Measurements from ENCODE around the gene KCNC1. TPM values are rescaled to one million over a fixed set of nuclear protein-coding genes. Genes with fewer than 3 reads are reported as not detected.

The KCNC1 gene
- total RNA-seq, 1 donor from 2014 or later, result not detected

DNA sequence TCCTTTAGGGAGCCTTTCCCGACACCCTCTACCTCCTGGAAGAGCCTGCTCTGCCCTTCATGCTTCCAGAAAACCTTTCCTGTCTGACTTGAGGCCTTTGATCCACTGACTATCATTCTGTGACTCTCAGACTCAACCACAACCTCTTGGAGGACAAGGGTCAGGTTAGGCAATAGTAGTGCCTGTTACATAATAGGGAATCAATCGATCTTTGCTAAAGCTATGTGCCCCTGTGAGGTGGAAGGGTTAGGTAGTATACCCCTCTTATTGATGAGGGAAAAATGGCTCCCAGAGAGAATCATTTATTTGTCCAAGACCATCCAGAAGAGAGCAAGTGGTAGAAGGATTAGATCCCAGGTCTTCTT is 16.2 kb downstream of the KCNC1 start:
- DNase-seq (ENCODE audit: low read depth), result no peak
- no peaks in the 10 kb centered on the region for H3K36me3 ChIP-seq (ENCODE audit: control insufficient read depth, insufficient read depth, low read length)
- TF ChIP-seq CTCF (IDR thresholded peaks at IDR 0.05; ENCODE audit: insufficient read depth, low read length, poor library complexity, severe bottlenecking), result no peak
- H3K27me3 ChIP-seq (ENCODE audit: control insufficient read depth, insufficient read depth, low read length), result peaks cover 7% of the 10 kb centered on the region
- no peak overlapping the region for H3K4me3 ChIP-seq (ENCODE audit: low read depth, low read length)

- TF ChIP-seq CTCF (IDR thresholded peaks at IDR 0.05; ENCODE audit: insufficient read depth, low read length, poor library complexity, severe bottlenecking), result no peak
- Histone ChIP-seq H3K4me3 (ENCODE audit: low read depth, low read length) (no peak overlapping the region), H3K36me3 (ENCODE audit: control insufficient read depth, insufficient read depth, low read length) (no peaks in the 10 kb centered on the region), H3K27me3 (ENCODE audit: control insufficient read depth, insufficient read depth, low read length) (peaks cover 4% of the 10 kb centered on the region)
- no peak for DNase-seq (ENCODE audit: low read depth)
These were observed 17.0 kb downstream of the KCNC1 start for GRCh38 chr11:17751558-17751957.

DNA sequence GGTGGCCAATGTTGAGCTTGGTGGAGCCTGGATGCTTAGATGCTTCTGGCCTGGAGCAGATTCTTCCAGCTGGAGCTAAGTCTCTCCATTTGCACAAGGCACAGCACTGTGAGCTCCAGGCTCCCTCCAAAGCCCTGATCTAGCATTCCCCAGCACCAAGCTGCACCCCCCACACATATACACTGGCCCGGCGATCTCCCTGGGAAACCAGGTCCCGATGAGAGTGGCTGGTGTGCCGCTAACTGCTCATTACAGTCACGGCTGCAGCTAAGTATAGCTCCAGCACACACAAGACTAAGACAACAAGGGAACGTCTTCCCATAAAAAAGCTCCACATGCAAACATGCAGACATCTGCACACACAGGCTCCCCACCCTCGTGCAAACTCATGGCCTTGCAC is 17.6 kb downstream of the KCNC1 start:
- Histone ChIP-seq H3K27me3 (ENCODE audit: control insufficient read depth, insufficient read depth, low read length) (peaks cover 4% of the 10 kb centered on the region), H3K36me3 (ENCODE audit: control insufficient read depth, insufficient read depth, low read length) (no peaks in the 10 kb centered on the region), H3K4me3 (ENCODE audit: low read depth, low read length) (no peak overlapping the region)
- no peak for TF ChIP-seq CTCF (IDR thresholded peaks at IDR 0.05; ENCODE audit: insufficient read depth, low read length, poor library complexity, severe bottlenecking)
- DNase-seq (ENCODE audit: low read depth), result no peak

GRCh38 chr11:17753153-17753552 is 18.6 kb downstream of the KCNC1 start:
- no peak for DNase-seq (ENCODE audit: low read depth)
- H3K27me3 ChIP-seq (ENCODE audit: control insufficient read depth, insufficient read depth, low read length), result no peaks in the 10 kb centered on the region

DNA sequence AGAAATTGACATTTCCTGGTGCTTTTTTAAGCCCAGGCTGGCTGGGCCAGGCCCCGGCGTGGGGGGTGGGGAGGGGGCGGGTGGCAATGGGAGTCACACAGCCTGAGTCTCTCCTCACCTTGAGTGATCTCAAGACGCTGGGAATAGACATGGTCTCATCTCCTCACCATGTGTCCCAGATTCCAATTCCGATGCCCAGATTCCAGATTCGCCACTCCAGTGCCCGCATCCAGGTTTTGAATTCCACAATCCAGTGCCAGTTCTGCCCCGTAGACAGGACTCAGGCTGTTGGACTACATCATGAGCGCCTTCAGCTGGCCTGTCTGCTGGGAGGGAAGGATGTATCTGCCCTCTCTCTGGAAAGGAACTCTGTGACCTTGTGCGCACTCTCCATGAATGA is 19.1 kb downstream of the KCNC1 start:
- H3K27me3 ChIP-seq (ENCODE audit: control insufficient read depth, insufficient read depth, low read length), result no peaks in the 10 kb centered on the region
- TF ChIP-seq CTCF (IDR thresholded peaks at IDR 0.05; ENCODE audit: insufficient read depth, low read length, poor library complexity, severe bottlenecking), result no peak
- H3K36me3 ChIP-seq (ENCODE audit: control insufficient read depth, insufficient read depth, low read length), result no peaks in the 10 kb centered on the region
- no peak for DNase-seq (ENCODE audit: low read depth)
- H3K4me3 ChIP-seq (ENCODE audit: low read depth, low read length), result no peak overlapping the region

More at GRCh38 chr11:17753153-17753552, 18.6 kb downstream of the KCNC1 start:
- TF ChIP-seq CTCF (IDR thresholded peaks at IDR 0.05; ENCODE audit: insufficient read depth, low read length, poor library complexity, severe bottlenecking), result no peak
- Histone ChIP-seq H3K4me3 (ENCODE audit: low read depth, low read length) (no peak overlapping the region), H3K36me3 (ENCODE audit: control insufficient read depth, insufficient read depth, low read length) (no peaks in the 10 kb centered on the region)

DNA sequence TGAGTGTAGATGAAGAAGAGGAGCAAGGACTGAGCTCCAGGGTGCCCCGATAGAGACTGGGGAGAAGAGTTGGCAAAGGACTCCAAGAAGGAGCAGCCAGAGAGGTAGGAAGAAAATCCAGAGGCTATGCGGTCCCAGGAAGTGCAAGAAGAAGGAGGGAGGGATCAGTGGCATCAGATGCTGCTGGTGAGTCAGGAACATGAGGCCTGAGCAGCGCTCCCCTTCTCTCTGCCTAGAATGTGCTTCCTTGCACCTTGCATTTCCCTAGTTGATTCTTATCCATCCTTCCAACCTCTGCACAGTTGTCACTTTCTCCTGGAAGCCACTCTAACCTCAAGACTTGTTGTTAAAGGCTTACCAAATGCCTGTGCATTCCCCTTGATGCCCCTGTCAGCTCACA is 21.3 kb downstream of the KCNC1 start:
- Histone ChIP-seq H3K4me3 (ENCODE audit: low read depth, low read length) (no peak overlapping the region), H3K27me3 (ENCODE audit: control insufficient read depth, insufficient read depth, low read length) (no peaks in the 10 kb centered on the region), H3K36me3 (ENCODE audit: control insufficient read depth, insufficient read depth, low read length) (no peaks in the 10 kb centered on the region)
- DNase-seq (ENCODE audit: low read depth), result no peak
- TF ChIP-seq CTCF (IDR thresholded peaks at IDR 0.05; ENCODE audit: insufficient read depth, low read length, poor library complexity, severe bottlenecking), result no peak

Measured in kidney epithelial cell (primary cell).